K562 (cell line): ENCODE data around the gene SDC3. TPM values are rescaled to one million over a fixed set of nuclear protein-coding genes. Genes with fewer than 3 reads are reported as not detected.

Experiments used
- ARHGAP35 ChIP-seq: fragments of 450-650 bp; IDR thresholded peaks from 2 replicates; pipeline ENCODE4 v1.6.1; 2018; ENCODE audit not compliant: partially characterized antibody
- CHD2 ChIP-seq: IDR thresholded peaks from 2 replicates; pipeline ENCODE4 v1.6.1; 2011; ENCODE audit warnings: low read depth, low read length
- EHMT2 ChIP-seq: fragments of 450-650 bp; IDR thresholded peaks from 2 replicates; pipeline ENCODE4 v1.6.1; 2018; ENCODE audit warnings: antibody characterized with exemption
- EP300 ChIP-seq: IDR thresholded peaks from 2 replicates; pipeline ENCODE4 v1.6.1; 2012; ENCODE audit warnings: low read length, improper control_type of control experiment
- ESRRB ChIP-seq: fragments of 250-450 bp; sonication (Bioruptor Pico); IDR thresholded peaks from 2 replicates; pipeline ENCODE4 v1.5.0; 2020; ENCODE audit warnings: mild to moderate bottlenecking, moderate library complexity, borderline replicate concordance
- HNRNPLL ChIP-seq: fragments of 200-400 bp; formaldehyde crosslinking; IDR thresholded peaks from 2 replicates; pipeline ENCODE4 v1.6.1; 2017; ENCODE audit warnings: low read length, low read depth, mild to moderate bottlenecking; ENCODE audit not compliant: poor library complexity, severe bottlenecking
- KAT7 ChIP-seq: sonication (generic); formaldehyde crosslinking; IDR thresholded peaks from 2 replicates; pipeline ENCODE4 v1.8.0; 2022; ENCODE audit warnings: missing genetic modification reagents, mild to moderate bottlenecking, borderline replicate concordance
- NFXL1 ChIP-seq: fragments of 450-650 bp; formaldehyde crosslinking; IDR thresholded peaks from 2 replicates; pipeline ENCODE4 v1.4.0; 2021; ENCODE audit warnings: mild to moderate bottlenecking
- PHF20 ChIP-seq: fragments of 450-650 bp; IDR thresholded peaks from 2 replicates; pipeline ENCODE4 v1.6.1; 2018; ENCODE audit not compliant: partially characterized antibody
- PHTF2 ChIP-seq: fragments of 250-450 bp; sonication (Bioruptor Pico); IDR thresholded peaks from 2 replicates; pipeline ENCODE4 v1.5.0; 2021; ENCODE audit warnings: mild to moderate bottlenecking
- POLR2H ChIP-seq: IDR thresholded peaks from 2 replicates; pipeline ENCODE4 v1.6.1; 2016; ENCODE audit warnings: missing genetic modification characterization, low read depth, mild to moderate bottlenecking, control low read depth, missing compliant biosample characterization, moderate library complexity
- RBM14 ChIP-seq: fragments of 200-400 bp; formaldehyde crosslinking; IDR thresholded peaks from 2 replicates; pipeline ENCODE4 v1.6.1; 2018; ENCODE audit warnings: low read depth, mild to moderate bottlenecking, low read length, moderate library complexity, borderline replicate concordance; ENCODE audit not compliant: insufficient read depth
- RBM17 ChIP-seq: fragments of 200-400 bp; formaldehyde crosslinking; IDR thresholded peaks from 2 replicates; pipeline ENCODE4 v1.6.1; 2017; ENCODE audit warnings: low read depth, mild to moderate bottlenecking, low read length, borderline replicate concordance
- RCOR1 ChIP-seq, 2 experiments: IDR thresholded peaks; 2 replicates each; pipeline ENCODE4 v1.6.1; 2012; ENCODE audit warnings: low read depth in 2 of 2, low read length in 2 of 2, borderline replicate concordance in 1 of 2, improper control_type of control experiment in 1 of 2
- STAT5B ChIP-seq: fragments of 250-450 bp; sonication (Bioruptor Pico); IDR thresholded peaks from 2 replicates; pipeline ENCODE4 v1.8.0; 2021; ENCODE audit warnings: mild to moderate bottlenecking, inconsistent platforms
- ZFP1 ChIP-seq: fragments of 450-650 bp; formaldehyde crosslinking; IDR thresholded peaks from 2 replicates; pipeline ENCODE4 v1.4.0; 2020; ENCODE audit warnings: mild to moderate bottlenecking, mixed read lengths
- ZNF324 ChIP-seq: fragments of 250-450 bp; sonication (Bioruptor Pico); IDR thresholded peaks from 2 replicates; pipeline ENCODE4 v1.4.0; 2020; ENCODE audit warnings: mild to moderate bottlenecking
- ZNF707 ChIP-seq: fragments of 250-450 bp; sonication (Bioruptor Pico); conservative IDR thresholded peaks from 2 replicates; pipeline ENCODE4 v1.8.0; 2022; ENCODE audit warnings: inconsistent platforms, mild to moderate bottlenecking, moderate library complexity
- ZNF75A ChIP-seq: fragments of 450-650 bp; formaldehyde crosslinking; IDR thresholded peaks from 2 replicates; pipeline ENCODE4 v1.4.0; 2020; ENCODE audit warnings: mild to moderate bottlenecking
- ZNF830 ChIP-seq: fragments of 250-450 bp; sonication (Bioruptor Pico); IDR thresholded peaks from 2 replicates; pipeline ENCODE4 v1.5.0; 2021; ENCODE audit warnings: mild to moderate bottlenecking
- polyA plus RNA-seq, 8 experiments: library from polyadenylated mRNA; depleted of rRNA in 4 of 8; stranded (reverse) in 5 of 8; unstranded in 3 of 8; fragments of >200 nt; fragmentation: Nextera tagmentation in 2 of 8; fragmentation: Illumina TruSeq in 1 of 8; extraction: Ambion mirVana in 2 of 8; extraction: Trizol in 1 of 8; gene quantifications; 2 replicates each; pipeline versions ENCODE4 v1.2.1 to v1.2.3, GENCODE V29; 2011 to 2014; ENCODE audit warnings: inconsistent platforms in 1 of 8, missing spikeins in 1 of 8
- total RNA-seq, 7 experiments: library from RNA; depleted of rRNA in 6 of 7; stranded (reverse); fragments of >200 nt in 6 of 7; fragmentation: Illumina TruSeq in 2 of 7; extraction: Trizol in 2 of 7; gene quantifications; 2 replicates each; pipeline versions ENCODE4 v1.2.1 to v1.2.3, GENCODE V29; 2011 to 2021; ENCODE audit warnings: low replicate concordance in 1 of 7
- TF ChIP-seq, protein P1 (sequence below): fragments of 450-650 bp; formaldehyde crosslinking; IDR thresholded peaks from 2 replicates; pipeline ENCODE4 v1.4.0; 2020; ENCODE audit warnings: mild to moderate bottlenecking, moderate library complexity
- TF ChIP-seq, protein P2 (sequence below): sonication (generic); formaldehyde crosslinking; IDR thresholded peaks from 2 replicates; pipeline ENCODE4 v1.8.1; 2023; ENCODE audit warnings: mild to moderate bottlenecking, missing genetic modification reagents

SDC3 gene
- total and polyA plus RNA-seq, 9 of the 15 experiments (the other 6 are each of a cell fraction or from before 2014, with no cell fraction given), result 0.38 to 44.1 (median 12.1) TPM

DNA sequence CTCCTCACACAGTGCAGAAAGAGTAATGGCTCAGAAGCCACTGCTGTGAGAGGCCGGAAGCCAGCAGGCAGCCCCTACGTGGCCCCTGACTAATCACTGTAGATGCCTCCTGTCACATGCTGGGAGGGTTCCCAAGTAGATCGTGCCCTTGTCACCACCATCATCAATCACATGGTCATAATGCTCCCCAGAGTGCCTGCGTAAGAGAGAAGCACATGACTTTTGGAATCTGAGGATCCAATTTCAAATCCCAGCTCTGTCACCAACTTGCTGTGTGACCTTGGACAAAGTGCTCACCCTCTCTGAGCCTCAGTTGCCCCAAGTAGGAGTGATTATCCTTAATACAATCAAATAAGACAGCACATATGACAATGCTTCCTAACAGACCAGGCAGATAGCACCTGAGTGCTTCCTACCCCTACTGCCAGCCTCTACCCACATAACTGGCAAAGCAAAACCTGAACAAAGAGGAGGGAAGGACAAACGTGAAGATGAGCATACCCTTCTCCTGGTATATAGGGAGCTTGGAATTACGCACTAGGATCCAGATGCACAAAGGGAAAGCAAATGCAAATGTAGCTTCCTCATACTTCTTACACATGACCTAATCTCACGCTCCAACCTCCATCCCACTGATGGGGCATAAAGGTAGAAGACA is 65.7 kb downstream of the SDC3 start (continued):
- TF ChIP-seq HNRNPLL (no peak), STAT5B (no peak), RCOR1 (IDR thresholded peaks at IDR 0.05; ENCODE audit: borderline replicate concordance in 1 of 2, low read depth in 2 of 2, low read length in 2 of 2) (peak; percentile 58 to 96; a peak in 3 of 4 replicates), EP300 (no peak), EHMT2 (no peak), PHTF2 (no peak), ZNF324 (CRISPR knock-in tag) (no peak), CHD2 (no peak), PHF20 (peak; percentile 21), RBM14 (no peak), ZNF707 (CRISPR knock-in tag) (no peak), ESRRB (no peak), RBM17 (no peak), KAT7 (no peak), ARHGAP35 (no peak), ZNF75A (no peak), POLR2H (no peak), ZNF830 (CRISPR knock-in tag) (no peak), NFXL1 (no peak), ZFP1 (no peak)
- TF ChIP-seq, protein P1, sequence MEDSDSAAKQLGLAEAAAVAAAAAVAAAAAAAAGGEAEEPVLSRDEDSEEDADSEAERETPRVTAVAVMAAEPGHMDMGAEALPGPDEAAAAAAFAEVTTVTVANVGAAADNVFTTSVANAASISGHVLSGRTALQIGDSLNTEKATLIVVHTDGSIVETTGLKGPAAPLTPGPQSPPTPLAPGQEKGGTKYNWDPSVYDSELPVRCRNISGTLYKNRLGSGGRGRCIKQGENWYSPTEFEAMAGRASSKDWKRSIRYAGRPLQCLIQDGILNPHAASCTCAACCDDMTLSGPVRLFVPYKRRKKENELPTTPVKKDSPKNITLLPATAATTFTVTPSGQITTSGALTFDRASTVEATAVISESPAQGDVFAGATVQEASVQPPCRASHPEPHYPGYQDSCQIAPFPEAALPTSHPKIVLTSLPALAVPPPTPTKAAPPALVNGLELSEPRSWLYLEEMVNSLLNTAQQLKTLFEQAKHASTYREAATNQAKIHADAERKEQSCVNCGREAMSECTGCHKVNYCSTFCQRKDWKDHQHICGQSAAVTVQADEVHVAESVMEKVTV (CRISPR knock-in tag), result no peak
- TF ChIP-seq, protein P2, sequence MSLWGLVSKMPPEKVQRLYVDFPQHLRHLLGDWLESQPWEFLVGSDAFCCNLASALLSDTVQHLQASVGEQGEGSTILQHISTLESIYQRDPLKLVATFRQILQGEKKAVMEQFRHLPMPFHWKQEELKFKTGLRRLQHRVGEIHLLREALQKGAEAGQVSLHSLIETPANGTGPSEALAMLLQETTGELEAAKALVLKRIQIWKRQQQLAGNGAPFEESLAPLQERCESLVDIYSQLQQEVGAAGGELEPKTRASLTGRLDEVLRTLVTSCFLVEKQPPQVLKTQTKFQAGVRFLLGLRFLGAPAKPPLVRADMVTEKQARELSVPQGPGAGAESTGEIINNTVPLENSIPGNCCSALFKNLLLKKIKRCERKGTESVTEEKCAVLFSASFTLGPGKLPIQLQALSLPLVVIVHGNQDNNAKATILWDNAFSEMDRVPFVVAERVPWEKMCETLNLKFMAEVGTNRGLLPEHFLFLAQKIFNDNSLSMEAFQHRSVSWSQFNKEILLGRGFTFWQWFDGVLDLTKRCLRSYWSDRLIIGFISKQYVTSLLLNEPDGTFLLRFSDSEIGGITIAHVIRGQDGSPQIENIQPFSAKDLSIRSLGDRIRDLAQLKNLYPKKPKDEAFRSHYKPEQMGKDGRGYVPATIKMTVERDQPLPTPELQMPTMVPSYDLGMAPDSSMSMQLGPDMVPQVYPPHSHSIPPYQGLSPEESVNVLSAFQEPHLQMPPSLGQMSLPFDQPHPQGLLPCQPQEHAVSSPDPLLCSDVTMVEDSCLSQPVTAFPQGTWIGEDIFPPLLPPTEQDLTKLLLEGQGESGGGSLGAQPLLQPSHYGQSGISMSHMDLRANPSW (CRISPR knock-in tag), result no peak
